Breast epithelium (tissue), 4 donors: ENCODE measurements around the gene TCF4. TPM values are rescaled to one million over a fixed set of nuclear protein-coding genes. Genes with fewer than 3 reads are reported as not detected.

ENCODE experiments used
- DNase-seq, 2 donors: peaks; one replicate each; pipeline ENCODE4 v3.0.0-alpha.2; 2019; ENCODE audit warnings: low spot score in 2 of 2
- H3K27ac ChIP-seq, 2 donors: fragments of 200-600 bp; sonication (generic) in 1 of 2; one replicate each; pipeline ENCODE4 v1.5.1; 2016 to 2019; ENCODE audit warnings: mild to moderate bottlenecking in 1 of 2
- H3K27me3 ChIP-seq, 2 donors: fragments of 200-600 bp; sonication (generic) in 1 of 2; one replicate each; pipeline versions ENCODE4 v1.5.1 to v1.6.0; 2017 to 2019; ENCODE audit warnings: control low read depth in 1 of 2, mild to moderate bottlenecking in 1 of 2
- H3K36me3 ChIP-seq: fragments of 200-600 bp; one replicate; pipeline ENCODE4 v1.5.1; 2019
- H3K4me1 ChIP-seq, 2 donors: fragments of 200-600 bp; sonication (generic); one replicate each; pipeline ENCODE4 v1.5.1; 2016 to 2019; ENCODE audit warnings: control low read depth in 1 of 2
- H3K4me3 ChIP-seq, 3 donors: fragments of 200-600 bp; sonication (generic); 1 replicate in 2 of 3; 2 replicates in 1 of 3; pipeline ENCODE4 v1.5.1; 2016 to 2019; ENCODE audit warnings: mild to moderate bottlenecking in 3 of 3, moderate library complexity in 2 of 3
- H3K9me3 ChIP-seq, 2 donors: fragments of 200-600 bp; sonication (generic) in 1 of 2; one replicate each; pipeline ENCODE4 v1.5.1; 2016 to 2019; ENCODE audit warnings: control low read depth in 1 of 2
- POLR2A ChIP-seq: fragments of 450-650 bp; IDR thresholded peaks from one replicate; pipeline ENCODE4 v1.6.1; 2016; ENCODE audit warnings: antibody characterized with exemption, mild to moderate bottlenecking, moderate library complexity
- POLR2AphosphoS5 ChIP-seq, 3 donors: sonication (generic); formaldehyde crosslinking; IDR thresholded peaks; one replicate each; pipeline ENCODE4 v1.6.1; 2017; ENCODE audit warnings: antibody characterized with exemption in 3 of 3
- intact Hi-C: fragments of 100-400 bp; cut with DNase I; formaldehyde crosslinking; loops from one replicate; pipeline ENCODE4 v1.15.1; 2023; ENCODE audit warnings: low total_unique reads
- total RNA-seq, 3 donors: library from RNA; depleted of rRNA; stranded (reverse); fragments of >200 nt; gene quantifications; one replicate each; pipeline ENCODE4 v1.1.0, GENCODE V29; 2016
- TF ChIP-seq, protein P1 (sequence below), 3 donors: fragments of 450-650 bp; IDR thresholded peaks; one replicate each; pipeline ENCODE4 v1.5.1; 2016 to 2017; ENCODE audit warnings: antibody characterized with exemption in 3 of 3, mild to moderate bottlenecking in 3 of 3, moderate library complexity in 3 of 3

Gene TCF4
- total RNA-seq, 3 donors from 2014 or later = 79.6 to 133 (median 114) TPM

DNA sequence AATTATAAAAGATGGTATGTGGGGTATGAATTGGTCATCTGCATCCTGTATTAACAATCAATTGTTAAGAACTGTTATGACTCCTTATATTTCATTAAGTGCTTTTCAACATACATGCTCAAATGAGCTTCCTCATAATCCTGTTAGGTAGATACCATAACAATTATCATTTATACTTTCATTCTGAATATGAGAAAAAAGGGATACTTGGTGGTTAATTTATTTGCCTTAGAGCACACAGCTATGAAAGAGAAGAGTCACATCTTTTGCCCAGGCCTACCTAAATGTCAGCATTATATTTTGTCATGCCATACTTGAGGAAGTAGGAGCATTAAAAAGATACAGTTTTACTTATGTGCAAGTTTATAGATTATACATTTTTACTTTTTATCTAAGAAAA is 169.6 kb downstream of the TCF4 start:
- H3K27ac ChIP-seq = peak overlapping the region in 1 of 2 donors; percentile 1
- no peak for DNase-seq
- no peaks in the 10 kb centered on the region for H3K4me1 ChIP-seq
- H3K9me3 ChIP-seq = no peaks in the 10 kb centered on the region
- H3K36me3 ChIP-seq = no peaks in the 10 kb centered on the region
- H3K4me3 ChIP-seq = no peak overlapping the region
- H3K27me3 ChIP-seq = no peaks in the 10 kb centered on the region
- intact Hi-C loops = no loop called here
- TF ChIP-seq POLR2A (no peak), POLR2AphosphoS5 (IDR thresholded peaks at IDR 0.05) (no peak)
- TF ChIP-seq, protein P1, sequence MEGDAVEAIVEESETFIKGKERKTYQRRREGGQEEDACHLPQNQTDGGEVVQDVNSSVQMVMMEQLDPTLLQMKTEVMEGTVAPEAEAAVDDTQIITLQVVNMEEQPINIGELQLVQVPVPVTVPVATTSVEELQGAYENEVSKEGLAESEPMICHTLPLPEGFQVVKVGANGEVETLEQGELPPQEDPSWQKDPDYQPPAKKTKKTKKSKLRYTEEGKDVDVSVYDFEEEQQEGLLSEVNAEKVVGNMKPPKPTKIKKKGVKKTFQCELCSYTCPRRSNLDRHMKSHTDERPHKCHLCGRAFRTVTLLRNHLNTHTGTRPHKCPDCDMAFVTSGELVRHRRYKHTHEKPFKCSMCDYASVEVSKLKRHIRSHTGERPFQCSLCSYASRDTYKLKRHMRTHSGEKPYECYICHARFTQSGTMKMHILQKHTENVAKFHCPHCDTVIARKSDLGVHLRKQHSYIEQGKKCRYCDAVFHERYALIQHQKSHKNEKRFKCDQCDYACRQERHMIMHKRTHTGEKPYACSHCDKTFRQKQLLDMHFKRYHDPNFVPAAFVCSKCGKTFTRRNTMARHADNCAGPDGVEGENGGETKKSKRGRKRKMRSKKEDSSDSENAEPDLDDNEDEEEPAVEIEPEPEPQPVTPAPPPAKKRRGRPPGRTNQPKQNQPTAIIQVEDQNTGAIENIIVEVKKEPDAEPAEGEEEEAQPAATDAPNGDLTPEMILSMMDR (IDR thresholded peaks at IDR 0.05) = no peak

DNA sequence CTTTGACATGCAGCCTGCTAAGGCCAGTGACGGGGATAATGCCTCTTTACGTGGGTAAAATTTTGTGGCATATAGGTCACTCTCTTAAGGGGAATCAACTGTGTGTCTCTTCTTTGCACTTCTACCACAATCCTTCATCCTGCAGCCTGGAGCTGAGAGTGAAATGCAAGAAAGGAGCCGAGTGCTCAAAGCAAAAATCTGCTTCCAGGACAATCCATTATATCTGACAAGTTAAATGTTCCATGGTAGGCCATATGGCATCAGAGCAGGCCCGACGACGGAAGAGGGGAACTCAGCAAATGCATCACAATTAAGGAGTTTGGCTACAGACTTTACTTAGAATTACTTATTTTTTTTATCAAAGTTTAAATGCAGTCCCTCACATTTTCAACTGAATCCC is 171.2 kb downstream of the TCF4 start:
- Histone ChIP-seq H3K27ac (peak overlapping the region in 1 of 2 donors; percentile 28), H3K36me3 (no peaks in the 10 kb centered on the region), H3K27me3 (no peaks in the 10 kb centered on the region), H3K4me3 (no peak overlapping the region), H3K4me1 (no peaks in the 10 kb centered on the region), H3K9me3 (no peaks in the 10 kb centered on the region)
- intact Hi-C loops = no loop called here
- TF ChIP-seq, protein P1 (IDR thresholded peaks at IDR 0.05) = no peak
- TF ChIP-seq POLR2AphosphoS5 (IDR thresholded peaks at IDR 0.05) (no peak), POLR2A (no peak)
- no peak for DNase-seq

DNA sequence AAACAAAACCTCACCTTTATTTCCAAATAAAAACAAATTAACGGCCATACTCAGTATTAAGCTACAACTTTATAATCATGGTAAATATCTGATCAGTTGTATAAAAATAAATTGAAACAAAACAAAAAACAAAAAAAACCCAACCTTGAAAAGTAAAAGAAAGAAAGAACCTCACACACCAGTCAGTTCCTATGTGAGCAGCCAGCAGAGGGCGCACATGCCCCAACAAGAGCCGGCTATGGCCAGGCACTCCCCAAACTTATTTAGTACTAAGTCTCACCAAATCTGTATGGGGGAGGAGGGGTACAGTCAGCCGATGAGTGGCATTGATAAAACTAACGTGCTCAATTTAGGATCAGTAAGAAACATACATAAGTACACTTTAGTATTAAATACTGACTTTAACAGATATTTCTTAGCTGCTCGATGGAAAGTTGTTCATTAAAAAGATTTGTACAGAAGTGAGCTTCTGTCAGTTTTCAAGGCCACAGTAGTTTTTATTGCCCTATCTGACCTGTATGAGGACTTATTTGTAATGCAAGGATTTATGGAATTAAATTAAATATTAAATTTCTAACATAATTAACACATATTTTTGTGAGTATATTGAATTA is 172.6 kb downstream of the TCF4 start:
- Histone ChIP-seq H3K27me3 (no peaks in the 10 kb centered on the region), H3K4me1 (no peaks in the 10 kb centered on the region), H3K4me3 (no peak overlapping the region), H3K9me3 (no peaks in the 10 kb centered on the region), H3K36me3 (no peaks in the 10 kb centered on the region), H3K27ac (no peak overlapping the region)
- TF ChIP-seq, protein P1 (IDR thresholded peaks at IDR 0.05) = peak; percentile 72 to 83 (median 82)
- TF ChIP-seq POLR2AphosphoS5 (IDR thresholded peaks at IDR 0.05) = peak in 1 of 3 donors; percentile 24
- TF ChIP-seq POLR2A = no peak
- intact Hi-C loops = no loop called here
- peak; percentile 61 to 80 for DNase-seq

DNA sequence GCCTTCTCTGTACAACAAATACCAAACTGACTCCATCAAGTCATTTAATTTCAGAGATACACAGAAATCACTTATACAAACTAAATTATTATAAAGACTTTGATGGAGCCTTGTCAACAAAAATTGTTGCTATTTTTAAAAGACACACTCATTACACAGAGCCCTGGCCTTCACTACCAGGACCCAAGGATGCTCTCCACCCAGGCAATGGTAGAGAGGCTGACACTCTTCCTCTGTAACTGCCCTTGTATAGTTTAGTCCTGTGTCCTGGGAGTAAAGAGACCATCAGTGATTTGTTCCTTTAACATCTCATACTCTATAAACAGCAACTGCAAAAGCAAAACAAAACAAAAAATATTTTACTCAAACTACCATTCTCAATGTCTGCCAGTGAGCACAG is 173.5 kb downstream of the TCF4 start:
- no peaks in the 10 kb centered on the region for H3K9me3 ChIP-seq
- no peak overlapping the region for H3K27ac ChIP-seq
- TF ChIP-seq, protein P1 (IDR thresholded peaks at IDR 0.05) = no peak
- TF ChIP-seq POLR2AphosphoS5 (IDR thresholded peaks at IDR 0.05) (no peak), POLR2A (no peak)
- no peaks in the 10 kb centered on the region for H3K27me3 ChIP-seq
- intact Hi-C loops = no loop called here
- no peak overlapping the region for H3K4me3 ChIP-seq
- H3K4me1 ChIP-seq = no peaks in the 10 kb centered on the region
- no peak for DNase-seq
- H3K36me3 ChIP-seq = no peaks in the 10 kb centered on the region

DNA sequence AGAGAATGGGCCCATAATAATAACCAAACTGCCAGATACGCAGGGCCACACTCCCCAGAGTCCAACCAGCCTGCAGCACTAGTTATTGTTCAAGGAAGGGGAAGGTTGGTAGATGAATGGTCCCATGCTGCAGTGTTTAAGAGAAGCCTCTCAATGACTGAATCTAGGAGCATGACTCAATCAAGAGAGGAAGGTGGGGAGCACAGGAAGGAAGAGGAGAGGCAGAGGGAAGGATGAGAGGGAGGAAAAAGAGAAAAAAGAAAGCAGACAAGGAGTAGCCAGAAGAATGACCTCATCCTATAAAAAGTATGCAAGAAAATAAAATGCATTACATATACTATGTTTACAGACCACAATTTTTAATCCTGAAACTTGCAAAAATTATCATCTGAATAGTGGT is 174.5 kb downstream of the TCF4 start:
- H3K4me3 ChIP-seq = no peak overlapping the region
- no peak for DNase-seq
- intact Hi-C loops = no loop called here
- TF ChIP-seq POLR2A (no peak), POLR2AphosphoS5 (IDR thresholded peaks at IDR 0.05) (no peak)
- TF ChIP-seq, protein P1 (IDR thresholded peaks at IDR 0.05) = no peak
- no peaks in the 10 kb centered on the region for H3K36me3 ChIP-seq
- H3K27me3 ChIP-seq = no peaks in the 10 kb centered on the region
- H3K27ac ChIP-seq = no peak overlapping the region
- no peaks in the 10 kb centered on the region for H3K4me1 ChIP-seq
- no peaks in the 10 kb centered on the region for H3K9me3 ChIP-seq
